ENCODE results near the gene INKA2.

The INKA2 gene

GRCh38 chr1:111706921-111707320, 32.3 kb downstream of the INKA2 start:
- in situ Hi-C loops (cut with MboI; ENCODE audit: low sequenced_read_pairs) = no loop called here

DNA sequence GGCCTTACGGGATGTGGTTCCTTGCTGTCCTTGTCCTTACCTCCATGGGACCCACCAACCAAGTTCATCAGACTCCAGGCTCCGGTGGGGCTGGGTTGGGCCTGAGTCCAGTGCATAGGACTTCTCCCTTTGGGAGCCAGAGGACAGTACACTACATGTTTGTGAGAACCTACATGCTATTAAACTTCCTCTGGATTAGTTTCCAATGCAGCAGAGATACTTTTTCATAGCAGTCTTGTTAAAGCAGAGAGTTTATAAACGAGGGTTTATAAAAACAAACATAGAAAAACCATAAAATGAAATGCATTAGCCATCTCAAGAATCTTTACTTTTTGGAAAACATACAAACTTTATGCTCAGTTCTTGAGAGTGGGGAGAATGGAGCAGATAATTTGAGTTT, 33.4 kb downstream of the INKA2 start:
- in situ Hi-C loops (cut with MboI; ENCODE audit: low sequenced_read_pairs) = no loop called here

DNA sequence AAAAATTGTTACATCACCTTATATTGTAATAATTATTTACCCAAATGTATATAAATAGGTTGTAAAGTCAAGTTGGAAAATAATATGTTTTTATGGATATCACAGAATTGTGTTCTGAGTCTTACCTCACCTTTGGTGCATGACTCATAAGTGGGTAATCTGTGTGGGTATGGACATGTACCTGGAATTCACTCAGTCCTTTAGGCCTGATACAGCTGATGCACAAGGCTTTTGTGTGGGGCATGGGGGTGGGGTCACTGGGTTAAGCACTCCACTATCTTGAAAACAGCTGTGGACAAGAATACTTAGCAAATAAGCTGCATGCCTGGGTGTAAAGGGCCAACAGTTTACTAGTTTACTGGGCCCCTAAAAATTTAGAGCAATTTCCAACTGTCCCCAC, 34.4 kb downstream of the INKA2 start:
- in situ Hi-C loops (cut with MboI; ENCODE audit: low sequenced_read_pairs) = loop anchor here (5.0 kb wide), 1 partner anchor 53 kb away; the partner anchor contains the start of gene DDX20

DNA sequence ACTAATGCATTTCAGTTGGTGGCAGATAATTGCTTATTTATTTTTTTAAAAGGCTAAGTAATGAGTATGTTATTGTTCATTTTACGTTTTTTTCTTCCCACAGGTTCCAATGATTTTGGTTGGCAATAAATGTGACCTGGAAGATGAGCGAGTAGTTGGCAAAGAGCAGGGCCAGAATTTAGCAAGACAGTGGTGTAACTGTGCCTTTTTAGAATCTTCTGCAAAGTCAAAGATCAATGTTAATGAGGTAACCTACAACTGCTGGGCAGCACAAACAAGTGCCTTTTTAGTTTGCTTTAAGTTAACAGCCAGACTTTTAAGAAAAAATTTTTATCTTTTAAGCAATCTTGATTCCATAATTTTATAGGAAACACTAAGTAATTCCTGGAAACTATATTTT, 35.0 kb downstream of the INKA2 start:
- in situ Hi-C loops (cut with MboI; ENCODE audit: low sequenced_read_pairs) = loop anchor here (5.0 kb wide), 1 partner anchor 53 kb away; the partner anchor contains the start of gene DDX20

DNA sequence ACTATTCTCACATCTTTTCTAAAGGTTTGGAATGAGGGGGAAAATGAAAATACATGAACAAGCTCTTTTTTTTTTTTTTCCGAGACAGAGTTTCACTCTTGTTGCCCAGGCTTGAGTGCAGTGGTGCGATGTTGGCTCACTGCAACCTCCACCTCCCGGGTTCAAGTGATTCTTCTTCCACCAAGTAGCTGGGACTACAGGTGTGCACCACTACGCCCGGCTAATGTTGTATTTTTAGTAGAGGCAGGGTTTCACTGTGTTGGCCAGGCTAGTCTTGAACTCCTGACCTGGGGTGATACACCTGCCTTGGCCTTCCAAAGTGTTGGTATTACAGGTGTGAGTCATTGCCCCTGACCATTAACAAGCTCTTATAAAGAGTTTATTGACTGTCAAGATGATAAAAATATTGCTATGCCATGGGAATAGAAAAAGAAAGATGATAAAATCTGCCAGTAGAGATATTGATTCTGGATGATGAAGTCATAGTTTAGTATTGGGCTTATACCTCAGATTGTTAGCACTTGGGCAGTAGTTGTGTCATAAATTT, 36.6 kb downstream of the INKA2 start:
- in situ Hi-C loops (cut with MboI; ENCODE audit: low sequenced_read_pairs) = loop anchor here (5.0 kb wide), 1 partner anchor 55 kb away; the partner anchor contains the start of gene DDX20

DNA sequence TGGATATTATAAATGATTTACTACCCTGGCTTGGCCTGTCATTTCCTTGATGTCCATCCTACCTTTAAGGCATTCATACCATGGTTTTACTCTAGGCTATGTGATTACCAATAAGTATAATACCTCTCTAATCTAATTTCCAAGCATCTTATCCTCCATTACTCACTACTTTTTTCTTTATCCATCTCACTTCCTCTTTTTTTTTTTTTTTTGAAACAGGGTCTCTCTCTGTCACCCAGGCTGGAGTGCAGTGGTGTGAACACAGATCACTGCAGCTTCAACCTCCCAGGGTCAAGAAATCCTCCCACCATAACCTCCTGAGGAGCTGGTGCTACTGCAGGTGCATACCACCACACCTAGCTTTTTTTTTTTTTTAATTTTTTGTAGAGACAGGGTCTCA, 39.9 kb downstream of the INKA2 start:
- in situ Hi-C loops (cut with MboI; ENCODE audit: low sequenced_read_pairs) = no loop called here

GRCh38 chr1:111696330-111696729, 42.9 kb downstream of the INKA2 start:
- in situ Hi-C loops (cut with MboI; ENCODE audit: low sequenced_read_pairs) = no loop called here

DNA sequence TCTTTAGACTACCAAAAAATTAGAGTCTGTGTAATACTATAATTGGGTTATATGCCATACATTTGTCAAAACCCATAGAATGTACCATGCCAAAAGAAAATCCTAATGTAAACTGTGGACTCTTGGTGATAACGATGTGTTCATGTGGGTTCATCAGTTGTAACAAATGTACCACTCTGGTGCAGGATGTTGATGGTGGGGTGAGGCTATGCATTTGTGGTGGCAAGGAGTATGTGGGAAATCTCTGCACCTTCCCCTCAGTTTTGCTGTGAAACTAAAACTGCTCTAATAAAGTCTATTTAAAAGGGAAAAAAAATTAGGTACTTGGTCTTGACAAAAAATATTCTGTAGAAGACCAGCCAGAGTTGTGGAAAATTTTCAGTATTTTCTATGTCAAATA, 43.4 kb downstream of the INKA2 start:
- in situ Hi-C loops (cut with MboI; ENCODE audit: low sequenced_read_pairs) = no loop called here

DNA sequence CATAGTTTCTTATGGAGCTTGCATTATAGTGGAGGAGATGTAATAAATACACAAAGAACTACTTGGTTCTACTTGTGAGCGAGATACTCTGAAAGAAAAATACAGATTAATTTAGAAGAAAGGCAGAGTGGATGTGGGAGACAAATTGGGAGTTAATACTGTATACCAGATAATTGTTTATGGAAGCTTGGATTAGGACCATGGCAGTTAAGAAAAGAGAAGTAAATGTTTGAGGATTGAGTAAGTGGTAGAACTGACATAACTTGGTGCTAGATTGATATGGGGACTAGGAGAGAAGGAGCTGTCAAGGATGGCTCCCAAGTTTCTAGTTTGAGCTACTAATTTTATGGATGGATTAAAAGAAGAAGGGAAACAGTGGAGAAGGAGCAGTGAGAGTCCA, 47.3 kb downstream of the INKA2 start:
- in situ Hi-C loops (cut with MboI; ENCODE audit: low sequenced_read_pairs) = no loop called here

DNA sequence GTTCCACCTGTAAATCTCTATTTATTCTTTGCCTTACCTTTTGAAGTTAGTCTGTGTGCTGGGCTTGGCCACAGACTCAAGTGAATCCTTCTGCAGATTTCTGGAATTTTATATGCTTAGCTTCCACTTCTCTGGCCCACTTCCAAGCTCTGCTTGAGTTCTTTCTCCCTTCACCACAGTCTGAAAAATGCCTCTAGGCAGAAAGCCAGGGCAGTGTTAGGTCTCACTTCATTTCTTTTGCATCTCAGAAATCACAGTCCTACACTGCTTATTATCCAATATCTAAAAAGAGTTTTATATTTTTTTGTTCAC, 48.9 kb downstream of the INKA2 start:
- in situ Hi-C loops (cut with MboI; ENCODE audit: low sequenced_read_pairs) = no loop called here
